ENCODE measurements around the gene B4GALT4. TPM values are rescaled to one million over a fixed set of nuclear protein-coding genes. Genes with fewer than 3 reads are reported as not detected.

Gene B4GALT4
- total RNA-seq, 3 donors from 2014 or later (not counting 1 experiment from before 2014, with no cell fraction given) = 35.1 to 54.1 (median 48.8) TPM

GRCh38 chr3:119261055-119261454, 20.4 kb upstream of the B4GALT4 start:
- intact Hi-C loops (cut with micrococcal nuclease) = no loop called here
- Histone ChIP-seq H3K4me3 (ENCODE audit: low read length) (no peak overlapping the region), H3K36me3 (ENCODE audit: control insufficient read depth, insufficient read depth, low read length) (no peaks in the 10 kb centered on the region), H3K27ac (ENCODE audit: low read length) (no peak overlapping the region), H3K27me3 (ENCODE audit: control insufficient read depth, insufficient read depth, low read length) (no peaks in the 10 kb centered on the region), H3K9me3 (ENCODE audit: control insufficient read depth, insufficient read depth, low read length) (no peaks in the 10 kb centered on the region), H3K4me1 (ENCODE audit: control insufficient read depth, insufficient read depth, low read length) (no peaks in the 10 kb centered on the region)
- Mint-ChIP-seq H3K9me3 (no peaks in the 10 kb centered on the region), H3K36me3 (no peaks in the 10 kb centered on the region), H3K4me3 (no peak overlapping the region), H3K4me1 (no peaks in the 10 kb centered on the region), H3K27ac (no peak overlapping the region), H3K27me3 (ENCODE audit: low read depth in 2 of 2) (peaks cover 14 to 33% of the 10 kb centered on the region in 2 donors)
- WGBS (ENCODE audit: insufficient coverage) = 73% methylated on average over 4 of the region's 6 CpGs
- ATAC-seq = no peak
- TF ChIP-seq CTCF (IDR thresholded peaks at IDR 0.05) = no peak
- no peak for DNase-seq

- no peaks in the 10 kb centered on the region for H3K36me3 Mint-ChIP-seq
- intact Hi-C loops (cut with micrococcal nuclease) = no loop called here
- H3K4me3 Mint-ChIP-seq = no peak overlapping the region
- no peak for TF ChIP-seq CTCF (IDR thresholded peaks at IDR 0.05)
- Histone ChIP-seq H3K27ac (ENCODE audit: low read length) (no peak overlapping the region), H3K4me3 (ENCODE audit: low read length) (no peak overlapping the region), H3K27me3 (ENCODE audit: control insufficient read depth, insufficient read depth, low read length) (no peaks in the 10 kb centered on the region), H3K4me1 (ENCODE audit: control insufficient read depth, insufficient read depth, low read length) (no peaks in the 10 kb centered on the region), H3K36me3 (ENCODE audit: control insufficient read depth, insufficient read depth, low read length) (no peaks in the 10 kb centered on the region), H3K9me3 (ENCODE audit: control insufficient read depth, insufficient read depth, low read length) (no peaks in the 10 kb centered on the region)
- DNase-seq (no peak), ATAC-seq (no peak)
- peaks cover 14 to 28% of the 10 kb centered on the region in 2 donors for H3K27me3 Mint-ChIP-seq (ENCODE audit: low read depth in 2 of 2)
- no peaks in the 10 kb centered on the region for H3K9me3 Mint-ChIP-seq
- 100% methylated on average over 3 of the region's 4 CpGs for WGBS (ENCODE audit: insufficient coverage)
- H3K27ac Mint-ChIP-seq = no peak overlapping the region
- no peaks in the 10 kb centered on the region for H3K4me1 Mint-ChIP-seq
Observed at GRCh38 chr3:119259821-119260220, 19.1 kb upstream of the B4GALT4 start.

GRCh38 chr3:119258915-119259314, 18.2 kb upstream of the B4GALT4 start:
- H3K27me3 Mint-ChIP-seq (ENCODE audit: low read depth in 2 of 2) = peaks cover 11 to 24% of the 10 kb centered on the region in 2 donors

More at GRCh38 chr3:119258915-119259314, 18.2 kb upstream of the B4GALT4 start:
- WGBS (ENCODE audit: insufficient coverage) = no CpG with 5 or more reads among the region's 1 CpG
- intact Hi-C loops (cut with micrococcal nuclease) = no loop called here
- Mint-ChIP-seq H3K9me3 (no peaks in the 10 kb centered on the region), H3K4me3 (no peak overlapping the region), H3K27ac (no peak overlapping the region), H3K4me1 (no peaks in the 10 kb centered on the region), H3K36me3 (no peaks in the 10 kb centered on the region)
- ATAC-seq (no peak), DNase-seq (no peak)
- Histone ChIP-seq H3K27me3 (ENCODE audit: control insufficient read depth, insufficient read depth, low read length) (no peaks in the 10 kb centered on the region), H3K4me3 (ENCODE audit: low read length) (no peak overlapping the region), H3K36me3 (ENCODE audit: control insufficient read depth, insufficient read depth, low read length) (no peaks in the 10 kb centered on the region), H3K9me3 (ENCODE audit: control insufficient read depth, insufficient read depth, low read length) (no peaks in the 10 kb centered on the region), H3K27ac (ENCODE audit: low read length) (no peak overlapping the region), H3K4me1 (ENCODE audit: control insufficient read depth, insufficient read depth, low read length) (no peaks in the 10 kb centered on the region)
- TF ChIP-seq CTCF (IDR thresholded peaks at IDR 0.05) = no peak
